Kasumi-1 (cell line): ENCODE measurements around the gene MSTN.
"Not testable (repeated sequence)": the region's sequence is repeated elsewhere in the genome, so short reads cannot be mapped to it uniquely, and the experiment has no call there.

Source experiments
- DNase-seq, 2 experiments: peaks; one replicate each; lab custom pipeline; 2025; lab: John Stamatoyannopoulos, UW

MSTN gene

GRCh38 chr2:190063624-190064023, 1.1 kb upstream of the MSTN start:
- DNase-seq = no peak

GRCh38 chr2:190062053-190062452, 476 bp downstream of the MSTN start:
- DNase-seq = no peak

- DNase-seq = no peak
These were observed 1.9 kb downstream of the MSTN start for GRCh38 chr2:190060626-190061025.

GRCh38 chr2:190060019-190060418, 2.5 kb downstream of the MSTN start:
- DNase-seq = no peak

GRCh38 chr2:190053426-190053825, 9.1 kb downstream of the MSTN start:
- no peak for DNase-seq

- DNase-seq = no peak
These were observed 10.2 kb downstream of the MSTN start for GRCh38 chr2:190052307-190052706.

- DNase-seq = no peak
These were observed 11.3 kb downstream of the MSTN start for GRCh38 chr2:190051223-190051622.

GRCh38 chr2:190050001-190050400, 12.5 kb downstream of the MSTN start:
- no peak for DNase-seq

GRCh38 chr2:190044866-190045265, 17.7 kb downstream of the MSTN start:
- no peak for DNase-seq

- DNase-seq = no peak
These were observed 19.1 kb downstream of the MSTN start for GRCh38 chr2:190043441-190043840.

GRCh38 chr2:190036071-190036470, 26.5 kb downstream of the MSTN start:
- DNase-seq = no peak

GRCh38 chr2:190034417-190034816, 28.1 kb downstream of the MSTN start:
- DNase-seq = not testable (repeated sequence)

- no peak for DNase-seq
These were observed 30.4 kb downstream of the MSTN start for GRCh38 chr2:190031969-190032618.

GRCh38 chr2:190023860-190024259, 38.7 kb downstream of the MSTN start:
- DNase-seq = peak; percentile 62 to 80

- no peak for DNase-seq
These were observed 41.8 kb downstream of the MSTN start for GRCh38 chr2:190020720-190021119.

GRCh38 chr2:190017837-190018236, 44.7 kb downstream of the MSTN start:
- DNase-seq = no peak

GRCh38 chr2:190015969-190016368, 46.6 kb downstream of the MSTN start:
- not testable (repeated sequence) for DNase-seq
